IMR-90 (cell line): ENCODE measurements around the gene PARP12. TPM values are rescaled to one million over a fixed set of nuclear protein-coding genes. Genes with fewer than 3 reads are reported as not detected.

Source experiments
- ATAC-seq: fragments of 200-7000 bp; cut with Tn5 transposase; 2 replicates; pipeline ENCODE4 v1.9.1; 2020; ENCODE audit warnings: low read depth, mild to moderate bottlenecking, moderate library complexity
- BruUV-seq: library from RNA; stranded (reverse); fragments of 400-500 nt; replicated peaks from 2 replicates; lab custom pipeline; 2021; lab: Mats Ljungman, UMichigan
- CTCF ChIA-PET: fragments of 300-600 bp; formaldehyde crosslinking; extraction: SDS; loops from one replicate; lab custom pipeline; 2021; ENCODE audit warnings: antibody characterized with exemption; lab: Yijun Ruan, JAX
- POLR2A ChIA-PET: fragments of 300-600 bp; sonication (Branson Sonifier 250); formaldehyde crosslinking; loops from one replicate; lab custom pipeline; 2022; ENCODE audit warnings: antibody characterized with exemption; ENCODE audit not compliant: unreplicated experiment; lab: Charles Lee
- DNase-seq: peaks from one replicate; pipeline ENCODE4 v3.0.0; 2013
- H2AFZ ChIP-seq: replicated peaks from 2 replicates; pipeline ENCODE3; 2013; ENCODE audit warnings: low read length, mild to moderate bottlenecking; ENCODE audit not compliant: poor library complexity
- H2AK5ac ChIP-seq: 2 replicates; pipeline ENCODE4 v1.6.1; 2013; ENCODE audit warnings: low read depth, low read length, inconsistent platforms
- H2AK9ac ChIP-seq: replicated peaks from 2 replicates; pipeline ENCODE3; 2013; ENCODE audit warnings: mild to moderate bottlenecking, low read depth, low read length, moderate library complexity; ENCODE audit not compliant: poor library complexity
- H2BK120ac ChIP-seq: 2 replicates; pipeline ENCODE4 v1.6.1; 2013; ENCODE audit warnings: low read depth, low read length, inconsistent platforms
- H2BK15ac ChIP-seq: 3 replicates; pipeline ENCODE4 v1.6.1; 2013; ENCODE audit warnings: low read depth, low read length, inconsistent platforms
- H2BK20ac ChIP-seq: 2 replicates; pipeline ENCODE4 v1.6.1; 2013; ENCODE audit warnings: low read depth, mild to moderate bottlenecking, inconsistent platforms, low read length, moderate library complexity
- H2BK5ac ChIP-seq: 2 replicates; pipeline ENCODE4 v1.6.1; 2013; ENCODE audit warnings: mild to moderate bottlenecking, low read depth, low read length, inconsistent platforms; ENCODE audit not compliant: poor library complexity, severe bottlenecking
- H3K14ac ChIP-seq: replicated peaks from 2 replicates; pipeline ENCODE4 v1.6.1; 2013; ENCODE audit warnings: low read depth, low read length, inconsistent platforms
- H3K18ac ChIP-seq: 2 replicates; pipeline ENCODE4 v1.6.1; 2013; ENCODE audit warnings: low read depth, low read length, control low read depth
- H3K23ac ChIP-seq: 2 replicates; pipeline ENCODE4 v1.6.1; 2013; ENCODE audit warnings: low read depth, low read length, inconsistent platforms
- H3K27ac ChIP-seq: 2 replicates; pipeline ENCODE4 v1.5.1; 2013; ENCODE audit warnings: mild to moderate bottlenecking, control low read depth, low read length; ENCODE audit not compliant: insufficient read depth
- H3K27me3 ChIP-seq: 2 replicates; pipeline ENCODE4 v1.6.1; 2013; ENCODE audit warnings: low read length; ENCODE audit not compliant: control insufficient read depth, insufficient read depth
- H3K36me3 ChIP-seq: 2 replicates; pipeline ENCODE4 v1.6.1; 2013; ENCODE audit warnings: low read length, mixed read lengths; ENCODE audit not compliant: control insufficient read depth, insufficient read depth
- H3K4ac ChIP-seq: 2 replicates; pipeline ENCODE4 v1.6.1; 2013; ENCODE audit warnings: low read depth, low read length, inconsistent platforms
- H3K4me1 ChIP-seq: 2 replicates; pipeline ENCODE4 v1.6.1; 2013; ENCODE audit warnings: low read length, mixed read lengths; ENCODE audit not compliant: control insufficient read depth, insufficient read depth
- H3K4me2 ChIP-seq: 2 replicates; pipeline ENCODE4 v1.6.1; 2013; ENCODE audit warnings: low read depth, mild to moderate bottlenecking, control low read depth, low read length, moderate library complexity
- H3K4me3 ChIP-seq: 2 replicates; pipeline ENCODE4 v1.5.1; 2013; ENCODE audit warnings: low read depth, mild to moderate bottlenecking, control low read depth, low read length, moderate library complexity; ENCODE audit not compliant: insufficient read depth
- H3K56ac ChIP-seq: 2 replicates; pipeline ENCODE4 v1.6.1; 2013; ENCODE audit warnings: low read length, inconsistent platforms; ENCODE audit not compliant: insufficient read depth; ENCODE audit errors: extremely low read depth
- H3K79me1 ChIP-seq, 2 experiments: 2 replicates each; pipeline ENCODE4 v1.6.1; 2013; ENCODE audit warnings: low read length in 2 of 2, inconsistent platforms in 1 of 2, low read depth in 1 of 2
- H3K9ac ChIP-seq: 2 replicates; pipeline ENCODE4 v1.6.1; 2013; ENCODE audit warnings: low read depth, low read length, control low read depth
- H3K9me1 ChIP-seq: 2 replicates; pipeline ENCODE4 v1.6.1; 2013; ENCODE audit warnings: low read length, inconsistent platforms; ENCODE audit not compliant: insufficient read depth
- H3K9me3 ChIP-seq: 2 replicates; pipeline ENCODE4 v1.6.1; 2013; ENCODE audit warnings: low read length; ENCODE audit not compliant: control insufficient read depth, insufficient read depth
- H4K20me1 ChIP-seq: 2 replicates; pipeline ENCODE4 v1.6.1; 2013; ENCODE audit warnings: low read length, inconsistent platforms; ENCODE audit not compliant: insufficient read depth
- H4K5ac ChIP-seq: 2 replicates; pipeline ENCODE4 v1.6.1; 2013; ENCODE audit warnings: mild to moderate bottlenecking, low read depth, low read length, control low read depth
- H4K8ac ChIP-seq, 2 experiments: 2 replicates each; pipeline ENCODE4 v1.6.1; 2013; ENCODE audit warnings: low read depth in 2 of 2, low read length in 2 of 2, control low read depth in 1 of 2, inconsistent platforms in 1 of 2
- H4K91ac ChIP-seq: 2 replicates; pipeline ENCODE4 v1.6.1; 2013; ENCODE audit warnings: low read depth, low read length, inconsistent platforms; ENCODE audit not compliant: insufficient read depth
- MAFK ChIP-seq: IDR thresholded peaks from 2 replicates; pipeline ENCODE4 v1.6.1; 2012; ENCODE audit warnings: low read depth, low read length, improper control_type of control experiment
- WGBS, 2 experiments: methylation state at CpG; one replicate each; pipeline versions ENCODE4 v1.1.5 to v1.1.7; 2013; ENCODE audit warnings: missing lambda C conversion rate in 2 of 2; ENCODE audit not compliant: insufficient read length in 1 of 2; ENCODE audit errors: extremely low coverage in 2 of 2; 5-methylcytosine and 5-hydroxymethylcytosine counted together
- dilution Hi-C: fragments of 300-500 bp; cut with HindIII; formaldehyde crosslinking; loops from one replicate; pipeline ENCODE4 v1.14.3; 2018; ENCODE audit warnings: low sequenced_read_pairs; ENCODE audit not compliant: unreplicated experiment
- in situ Hi-C: fragments of 300-500 bp; cut with MboI; formaldehyde crosslinking; loops from 3 replicates; pipeline ENCODE4 v1.14.3; 2019; ENCODE audit warnings: low sequenced_read_pairs, inconsistent platforms, mixed read lengths
- intact Hi-C: fragments of 100-400 bp; cut with micrococcal nuclease; formaldehyde crosslinking; loops from 2 replicates; pipeline ENCODE4 v1.10.0; 2022
- polyA plus RNA-seq, 3 experiments: library from polyadenylated mRNA; depleted of rRNA; stranded (reverse); fragments of >200 nt; gene quantifications; 2 replicates each; pipeline ENCODE4 v1.2.3, GENCODE V29; 2012; ENCODE audit warnings: low replicate concordance in 1 of 3
- total RNA-seq: library from RNA; depleted of rRNA; stranded (reverse); fragments of >200 nt; gene quantifications from 2 replicates; pipeline ENCODE4 v1.2.3, GENCODE V29; 2012

Gene PARP12
- total and polyA plus RNA-seq, 2 of the 4 experiments (the other 2 are of a cell fraction): 7.2 to 11.3 TPM

DNA sequence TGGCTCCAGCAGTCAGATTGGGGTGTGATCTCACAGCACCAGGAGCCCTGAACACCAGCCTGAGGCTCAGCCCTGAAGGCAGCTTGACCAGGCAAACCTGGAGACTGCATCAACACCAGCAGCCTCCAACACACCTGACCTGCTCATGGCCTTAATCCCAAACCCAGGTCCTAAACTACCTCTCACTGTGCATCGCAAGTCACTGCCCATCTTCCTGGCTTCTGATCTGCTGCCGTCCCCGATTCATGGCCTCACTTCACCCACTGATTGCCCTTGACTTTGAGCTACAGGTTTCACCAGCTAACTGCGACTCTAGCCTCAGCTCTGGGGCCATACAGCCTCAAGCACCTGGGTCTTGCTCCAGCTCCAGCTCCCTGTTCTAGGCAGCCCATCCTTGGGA is 49.1 kb downstream of the PARP12 start:
- dilution Hi-C loops: no loop called here
- no peak overlapping the region for H2BK5ac ChIP-seq

More for the DNA sequence above, 49.1 kb downstream of the PARP12 start:
- no peak overlapping the region for H3K4me2 ChIP-seq
- H3K27ac ChIP-seq: no peak overlapping the region
- H3K9me1 ChIP-seq: 0 out of 2 replicates have a peak, but pooled peaks cover 2% of the 10 kb centered on the region
- H3K9me3 ChIP-seq: no peaks in the 10 kb centered on the region
- no peak overlapping the region for H3K56ac ChIP-seq
- H3K4me3 ChIP-seq: no peak overlapping the region
- no peak for DNase-seq
- no peak overlapping the region for H3K4ac ChIP-seq
- H3K4me1 ChIP-seq: no peaks in the 10 kb centered on the region
- peaks cover 15% of the 10 kb centered on the region for H3K27me3 ChIP-seq
- H2BK15ac ChIP-seq: no peak overlapping the region
- H3K18ac ChIP-seq: no peak overlapping the region
- H2BK120ac ChIP-seq: no peak overlapping the region
- no peak overlapping the region for H2AK9ac ChIP-seq
- no peak overlapping the region for H4K5ac ChIP-seq
- ATAC-seq: no peak
- no peak overlapping the region for H2AFZ ChIP-seq
- H3K79me1 ChIP-seq: no peaks in the 10 kb centered on the region
- intact Hi-C loops: no loop called here
- TF ChIP-seq MAFK: no peak
- H4K91ac ChIP-seq: no peak overlapping the region
- no peak overlapping the region for H3K9ac ChIP-seq
- POLR2A ChIA-PET: no interaction called here
- H4K8ac ChIP-seq: no peak overlapping the region
- WGBS, 2 experiments: 87% methylated on average over 3 of the region's 4 CpGs; no CpG with 5 or more reads in 1 of the 2 experiments
- H3K14ac ChIP-seq: no peak overlapping the region
- BruUV-seq: no TSS peak
- H2AK5ac ChIP-seq: no peak overlapping the region
- no peak overlapping the region for H3K23ac ChIP-seq
- H3K36me3 ChIP-seq: no peaks in the 10 kb centered on the region
- in situ Hi-C loops: no loop called here
- no peaks in the 10 kb centered on the region for H4K20me1 ChIP-seq
- CTCF ChIA-PET: interaction anchor here (0.8 kb wide), 1 partner anchor 659 kb away, joined by 5 read pairs; no protein-coding TSS in a partner anchor
- H2BK20ac ChIP-seq: no peak overlapping the region
